WTC11 (cell line): ENCODE measurements around the gene SLC25A26. TPM values are rescaled to one million over a fixed set of nuclear protein-coding genes. Genes with fewer than 3 reads are reported as not detected.

ENCODE experiments used
- ATAC-seq: fragments of 200-7000 bp; cut with Tn5 transposase; 2 replicates; pipeline ENCODE4 v1.10.0; 2021; ENCODE audit warnings: mild to moderate bottlenecking, moderate library complexity
- CTCF ChIA-PET: fragments of 300-600 bp; sonication (Branson Sonifier 250); formaldehyde crosslinking; loops from one replicate; lab custom pipeline; 2021; ENCODE audit warnings: antibody characterized with exemption; lab: Charles Lee
- POLR2A ChIA-PET: fragments of 350-600 bp; sonication (Branson Sonifier 250); formaldehyde crosslinking; loops from one replicate; lab custom pipeline; 2021; ENCODE audit warnings: antibody characterized with exemption; lab: Charles Lee
- DNase-seq: peaks from one replicate; pipeline ENCODE4 v3.0.0; 2021; ENCODE audit warnings: low spot score
- H3K27ac Mint-ChIP-seq: 2 replicates; pipeline ENCODE4 v1.8.0; 2021; ENCODE audit warnings: mixed read lengths
- H3K27me3 Mint-ChIP-seq: 2 replicates; pipeline ENCODE4 v1.8.0; 2021; ENCODE audit warnings: low read depth, mild to moderate bottlenecking, moderate library complexity, mixed read lengths
- H3K36me3 Mint-ChIP-seq: 2 replicates; pipeline ENCODE4 v1.8.0; 2021; ENCODE audit warnings: mixed read lengths
- H3K4me1 Mint-ChIP-seq: 2 replicates; pipeline ENCODE4 v1.8.0; 2022; ENCODE audit warnings: mixed read lengths
- H3K4me3 Mint-ChIP-seq: 2 replicates; pipeline ENCODE4 v1.8.0; 2021; ENCODE audit warnings: mild to moderate bottlenecking, moderate library complexity, mixed read lengths
- H3K9me3 Mint-ChIP-seq: 2 replicates; pipeline ENCODE4 v1.8.0; 2021; ENCODE audit warnings: mixed read lengths
- ARID4B ChIP-seq: sonication (generic); formaldehyde crosslinking; IDR thresholded peaks from 2 replicates; pipeline ENCODE4 v1.8.0; 2023; ENCODE audit warnings: missing genetic modification reagents, mild to moderate bottlenecking, borderline replicate concordance
- ATF1 ChIP-seq: sonication (generic); formaldehyde crosslinking; IDR thresholded peaks from 2 replicates; pipeline ENCODE4 v1.8.1; 2023; ENCODE audit warnings: mild to moderate bottlenecking, moderate library complexity, missing genetic modification reagents
- ATF3 ChIP-seq: sonication (generic); formaldehyde crosslinking; conservative IDR thresholded peaks from 2 replicates; pipeline ENCODE4 v1.8.1; 2022; ENCODE audit warnings: mild to moderate bottlenecking, missing genetic modification reagents
- CDX4 ChIP-seq: fragments of 250-450 bp; sonication (Bioruptor Pico); IDR thresholded peaks from 2 replicates; pipeline ENCODE4 v1.9.0; 2021; ENCODE audit warnings: moderate library complexity, mild to moderate bottlenecking, inconsistent platforms, borderline replicate concordance
- FOXP1 ChIP-seq: sonication (generic); formaldehyde crosslinking; IDR thresholded peaks from 2 replicates; pipeline ENCODE4 v1.8.0; 2022; ENCODE audit warnings: missing genetic modification reagents, mild to moderate bottlenecking, moderate library complexity, borderline replicate concordance
- GABPB1 ChIP-seq: sonication (generic); formaldehyde crosslinking; IDR thresholded peaks from 2 replicates; pipeline ENCODE4 v1.8.1; 2023; ENCODE audit warnings: mild to moderate bottlenecking, missing genetic modification reagents
- HMGA2 ChIP-seq: fragments of 250-450 bp; sonication (Bioruptor Pico); IDR thresholded peaks from 2 replicates; pipeline ENCODE4 v1.4.0; 2021; ENCODE audit warnings: mild to moderate bottlenecking, moderate library complexity
- JUN ChIP-seq: sonication (generic); formaldehyde crosslinking; IDR thresholded peaks from 2 replicates; pipeline ENCODE4 v1.8.0; 2023; ENCODE audit warnings: mild to moderate bottlenecking, missing genetic modification reagents
- MYBL2 ChIP-seq: sonication (generic); formaldehyde crosslinking; IDR thresholded peaks from 2 replicates; pipeline ENCODE4 v1.8.1; 2023; ENCODE audit warnings: mild to moderate bottlenecking, moderate library complexity, missing genetic modification reagents
- NR3C1 ChIP-seq: sonication (generic); formaldehyde crosslinking; conservative IDR thresholded peaks from 2 replicates; pipeline ENCODE4 v1.8.1; 2023; ENCODE audit warnings: low read depth, mild to moderate bottlenecking, missing genetic modification reagents
- PREB ChIP-seq: sonication (generic); formaldehyde crosslinking; IDR thresholded peaks from 2 replicates; pipeline ENCODE4 v1.8.1; 2022; ENCODE audit warnings: mild to moderate bottlenecking, missing genetic modification reagents, moderate library complexity, borderline replicate concordance
- RORB ChIP-seq: fragments of 250-450 bp; sonication (Bioruptor Pico); IDR thresholded peaks from 2 replicates; pipeline ENCODE4 v1.9.0; 2021; ENCODE audit warnings: mild to moderate bottlenecking
- SMAD4 ChIP-seq: sonication (generic); formaldehyde crosslinking; IDR thresholded peaks from 2 replicates; pipeline ENCODE4 v1.8.0; 2022; ENCODE audit warnings: mild to moderate bottlenecking, missing genetic modification reagents
- ZNF281 ChIP-seq: sonication (generic); formaldehyde crosslinking; IDR thresholded peaks from 2 replicates; pipeline ENCODE4 v1.8.0; 2023; ENCODE audit warnings: mild to moderate bottlenecking, missing genetic modification reagents
- ZNF512 ChIP-seq: sonication (generic); formaldehyde crosslinking; IDR thresholded peaks from 2 replicates; pipeline ENCODE4 v1.8.1; 2022; ENCODE audit warnings: missing genetic modification reagents, borderline replicate concordance
- total RNA-seq: library from RNA; stranded (reverse); gene quantifications from 3 replicates; pipeline ENCODE4 v1.2.3, GENCODE V29; 2021

Gene SLC25A26
- total RNA-seq, 1 experiment from 2014 or later, result 29.1 TPM

GRCh38 chr3:66266551-66266950 is 45.8 kb downstream of the SLC25A26 start:
- Mint-ChIP-seq H3K4me3 (no peak overlapping the region), H3K4me1 (peaks cover 7% of the 10 kb centered on the region; the same call in 1 of the 2 replicates), H3K27ac (no peak overlapping the region), H3K36me3 (peaks cover 4% of the 10 kb centered on the region), H3K9me3 (no peaks in the 10 kb centered on the region), H3K27me3 (no peaks in the 10 kb centered on the region)
- DNase-seq, result no peak
- TF ChIP-seq RORB (CRISPR knock-in tag) (no peak), CDX4 (CRISPR knock-in tag) (no peak), PREB (CRISPR knock-in tag) (no peak), MYBL2 (no peak), SMAD4 (CRISPR knock-in tag) (no peak), ARID4B (CRISPR knock-in tag) (no peak), ATF3 (CRISPR knock-in tag) (no peak), NR3C1 (CRISPR knock-in tag) (no peak), FOXP1 (no peak)
- no peak for ATAC-seq
- ChIA-PET POLR2A (no interaction called here), CTCF (no interaction called here)

- ATAC-seq, result no peak
- H3K27ac Mint-ChIP-seq, result no peak overlapping the region
- ChIA-PET CTCF (no interaction called here), POLR2A (no interaction called here)
- peaks cover 4% of the 10 kb centered on the region for H3K36me3 Mint-ChIP-seq
- H3K4me3 Mint-ChIP-seq, result no peak overlapping the region
- H3K9me3 Mint-ChIP-seq, result no peaks in the 10 kb centered on the region
- peaks cover 7% of the 10 kb centered on the region; the same call in 1 of the 2 replicates for H3K4me1 Mint-ChIP-seq
- no peaks in the 10 kb centered on the region for H3K27me3 Mint-ChIP-seq
- DNase-seq, result no peak
- no peak for TF ChIP-seq ARID4B (CRISPR knock-in tag)
- no peak for TF ChIP-seq ATF1 (CRISPR knock-in tag)
- no peak for TF ChIP-seq ZNF281 (CRISPR knock-in tag)
- no peak for TF ChIP-seq ZNF512 (CRISPR knock-in tag)
- no peak for TF ChIP-seq GABPB1 (CRISPR knock-in tag)
- TF ChIP-seq HMGA2 (CRISPR knock-in tag), result no peak
- TF ChIP-seq JUN (CRISPR knock-in tag), result no peak
Measured at GRCh38 chr3:66267031-66267430, 46.2 kb downstream of the SLC25A26 start.
